Endothelial cell (in vitro differentiated cells): ENCODE results near the gene SCLY. TPM values are rescaled to one million over a fixed set of nuclear protein-coding genes. Genes with fewer than 3 reads are reported as not detected.

Source experiments
- DNase-seq: peaks from one replicate; pipeline ENCODE4 v3.0.0; 2021; ENCODE audit warnings: low spot score
- H3K27ac Mint-ChIP-seq: one replicate; pipeline ENCODE4 v1.8.0; 2021; ENCODE audit warnings: mixed read lengths, inconsistent platforms; ENCODE audit not compliant: unreplicated experiment
- H3K27me3 Mint-ChIP-seq: one replicate; pipeline ENCODE4 v1.8.0; 2021; ENCODE audit warnings: mild to moderate bottlenecking, moderate library complexity, mixed read lengths, inconsistent platforms; ENCODE audit not compliant: unreplicated experiment
- H3K36me3 Mint-ChIP-seq: one replicate; pipeline ENCODE4 v1.8.0; 2021; ENCODE audit warnings: mild to moderate bottlenecking, low read depth, mixed read lengths, inconsistent platforms; ENCODE audit not compliant: unreplicated experiment
- H3K4me1 Mint-ChIP-seq: one replicate; pipeline ENCODE4 v1.8.0; 2021; ENCODE audit warnings: mild to moderate bottlenecking, mixed read lengths, inconsistent platforms; ENCODE audit not compliant: unreplicated experiment
- H3K4me3 Mint-ChIP-seq: one replicate; pipeline ENCODE4 v1.8.0; 2021; ENCODE audit warnings: mild to moderate bottlenecking, mixed read lengths, inconsistent platforms; ENCODE audit not compliant: unreplicated experiment
- H3K9me3 Mint-ChIP-seq: one replicate; pipeline ENCODE4 v1.8.0; 2021; ENCODE audit warnings: mixed read lengths, inconsistent platforms; ENCODE audit not compliant: unreplicated experiment
- total RNA-seq: library from RNA; stranded (reverse); fragmentation: NEBNext Ultra II Directional; extraction: Animal tissue kit (Norgen Biotek cat#: 25700); gene quantifications from one replicate; pipeline ENCODE4 v1.2.1, GENCODE V29; 2021; ENCODE audit not compliant: unreplicated experiment
- TF ChIP-seq, protein P1 (sequence below): fragments of 200-600 bp; sonication (generic); IDR thresholded peaks from one replicate; pipeline ENCODE4 v1.5.0; 2021; ENCODE audit warnings: antibody characterized with exemption; ENCODE audit not compliant: unreplicated experiment

SCLY gene
- total RNA-seq, 1 donor from 2014 or later, result 17.7 TPM

DNA sequence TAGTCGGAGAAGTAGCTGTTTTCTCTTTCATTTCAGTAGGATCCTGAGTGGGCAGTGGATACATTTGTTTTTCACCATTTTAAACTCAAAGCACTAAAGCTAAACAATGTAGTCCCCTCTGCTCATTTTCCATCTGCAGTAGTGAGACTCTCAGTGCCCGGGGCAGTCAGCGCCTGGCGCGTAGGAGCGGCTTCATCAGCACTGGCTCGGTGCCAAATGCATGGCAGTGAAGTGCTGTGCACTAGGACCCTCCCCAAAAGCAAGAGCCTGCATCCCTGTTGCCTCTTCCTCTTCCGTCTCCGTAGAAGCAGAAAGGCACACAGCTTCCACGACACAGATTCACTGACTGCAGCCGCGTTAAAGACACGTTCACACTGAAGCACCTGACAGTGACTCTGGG, 20.3 kb downstream of the SCLY start:
- TF ChIP-seq, protein P1, sequence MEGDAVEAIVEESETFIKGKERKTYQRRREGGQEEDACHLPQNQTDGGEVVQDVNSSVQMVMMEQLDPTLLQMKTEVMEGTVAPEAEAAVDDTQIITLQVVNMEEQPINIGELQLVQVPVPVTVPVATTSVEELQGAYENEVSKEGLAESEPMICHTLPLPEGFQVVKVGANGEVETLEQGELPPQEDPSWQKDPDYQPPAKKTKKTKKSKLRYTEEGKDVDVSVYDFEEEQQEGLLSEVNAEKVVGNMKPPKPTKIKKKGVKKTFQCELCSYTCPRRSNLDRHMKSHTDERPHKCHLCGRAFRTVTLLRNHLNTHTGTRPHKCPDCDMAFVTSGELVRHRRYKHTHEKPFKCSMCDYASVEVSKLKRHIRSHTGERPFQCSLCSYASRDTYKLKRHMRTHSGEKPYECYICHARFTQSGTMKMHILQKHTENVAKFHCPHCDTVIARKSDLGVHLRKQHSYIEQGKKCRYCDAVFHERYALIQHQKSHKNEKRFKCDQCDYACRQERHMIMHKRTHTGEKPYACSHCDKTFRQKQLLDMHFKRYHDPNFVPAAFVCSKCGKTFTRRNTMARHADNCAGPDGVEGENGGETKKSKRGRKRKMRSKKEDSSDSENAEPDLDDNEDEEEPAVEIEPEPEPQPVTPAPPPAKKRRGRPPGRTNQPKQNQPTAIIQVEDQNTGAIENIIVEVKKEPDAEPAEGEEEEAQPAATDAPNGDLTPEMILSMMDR, result no peak
- Mint-ChIP-seq H3K36me3 (peaks cover 44% of the 10 kb centered on the region), H3K9me3 (no peaks in the 10 kb centered on the region), H3K4me1 (no peaks in the 10 kb centered on the region), H3K27me3 (peaks cover 1% of the 10 kb centered on the region), H3K4me3 (peak overlapping the region; percentile 65), H3K27ac (no peak overlapping the region)
- no peak for DNase-seq

DNA sequence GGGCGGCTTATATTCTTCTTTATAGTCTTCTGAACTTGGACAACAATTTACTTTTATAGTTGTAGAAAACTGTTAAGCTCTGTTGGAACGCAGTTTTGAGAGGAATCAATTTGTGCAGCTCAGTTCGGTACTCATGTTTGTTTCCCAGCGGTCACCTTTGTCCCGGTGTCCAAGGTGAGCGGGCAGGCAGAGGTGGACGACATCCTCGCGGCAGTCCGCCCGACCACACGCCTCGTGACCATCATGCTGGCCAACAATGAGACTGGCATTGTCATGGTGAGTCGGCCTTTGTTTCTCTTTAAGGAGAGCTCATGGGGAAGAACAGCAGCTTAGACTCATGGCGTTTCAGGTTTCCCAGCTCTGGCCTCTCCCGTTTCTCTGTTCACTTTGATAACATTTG, 20.8 kb downstream of the SCLY start:
- TF ChIP-seq, protein P1, result no peak
- Mint-ChIP-seq H3K27me3 (peaks cover 1% of the 10 kb centered on the region), H3K27ac (no peak overlapping the region), H3K36me3 (peaks cover 44% of the 10 kb centered on the region), H3K9me3 (no peaks in the 10 kb centered on the region), H3K4me3 (no peak overlapping the region), H3K4me1 (no peaks in the 10 kb centered on the region)
- no peak for DNase-seq

DNA sequence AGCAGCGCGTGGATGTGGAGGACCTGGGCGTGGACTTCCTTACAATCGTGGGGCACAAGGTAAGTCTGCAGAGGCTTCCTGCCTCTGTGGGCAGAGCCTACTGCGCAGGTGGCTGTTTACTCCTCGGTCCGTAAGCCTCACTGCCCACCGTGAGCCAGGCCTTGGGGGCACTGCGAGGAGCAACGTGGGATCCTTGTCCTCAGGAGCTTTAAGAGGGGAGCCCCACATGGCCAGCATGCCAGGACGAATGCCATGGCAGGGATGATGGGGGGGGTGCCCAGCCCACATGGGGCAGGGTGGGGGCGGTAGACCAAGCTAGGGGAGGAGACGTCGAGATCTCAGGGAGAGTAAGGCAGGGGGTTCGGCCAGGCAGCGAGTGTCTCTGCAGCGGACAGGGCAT, 21.4 kb downstream of the SCLY start:
- TF ChIP-seq, protein P1, result no peak
- Mint-ChIP-seq H3K4me1 (no peaks in the 10 kb centered on the region), H3K9me3 (no peaks in the 10 kb centered on the region), H3K36me3 (peaks cover 44% of the 10 kb centered on the region), H3K4me3 (no peak overlapping the region), H3K27ac (no peak overlapping the region), H3K27me3 (peaks cover 1% of the 10 kb centered on the region)
- no peak for DNase-seq

DNA sequence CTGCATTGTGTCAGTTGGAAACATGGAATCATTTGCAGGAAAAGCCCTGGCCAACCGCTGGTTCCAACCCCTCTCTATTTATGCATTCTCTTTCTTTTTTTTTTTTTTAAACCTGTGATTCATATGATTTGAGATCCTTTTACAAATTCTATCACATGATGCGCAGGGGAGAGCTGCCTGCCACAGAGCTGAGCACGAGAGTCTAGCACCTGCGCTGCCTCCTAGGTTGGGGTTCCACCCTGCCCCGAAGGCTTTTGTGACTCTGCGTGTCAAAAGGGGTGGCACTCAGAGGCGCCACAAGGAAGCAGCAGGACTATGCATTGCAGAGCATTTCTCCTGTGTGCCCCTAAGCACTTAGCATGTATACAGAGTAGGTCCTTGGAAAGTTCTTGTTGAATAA, 22.0 kb downstream of the SCLY start:
- DNase-seq, result no peak
- Mint-ChIP-seq H3K4me1 (no peaks in the 10 kb centered on the region), H3K27ac (no peak overlapping the region), H3K27me3 (peaks cover 1% of the 10 kb centered on the region), H3K36me3 (peaks cover 44% of the 10 kb centered on the region), H3K4me3 (no peak overlapping the region), H3K9me3 (no peaks in the 10 kb centered on the region)
- TF ChIP-seq, protein P1, result no peak

DNA sequence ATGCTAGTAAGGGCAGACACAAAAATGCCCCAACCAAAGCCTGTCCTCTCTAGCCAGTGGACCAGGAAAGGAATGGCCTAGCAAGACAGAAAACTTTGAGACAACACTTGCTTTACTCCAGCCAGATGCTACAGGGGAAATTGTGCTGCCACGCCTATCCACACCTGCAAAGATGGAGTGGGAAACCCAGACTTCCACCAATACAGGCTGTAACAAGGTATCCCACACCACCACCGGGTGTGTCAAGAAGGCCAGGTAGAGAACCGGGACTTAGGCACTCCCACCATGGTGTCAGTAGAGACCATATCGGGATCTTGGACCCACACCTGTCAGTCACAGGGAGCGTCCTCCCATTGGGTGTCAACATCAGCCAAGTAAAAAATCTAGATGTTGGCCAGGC, 23.1 kb downstream of the SCLY start:
- Mint-ChIP-seq H3K4me3 (no peak overlapping the region), H3K27me3 (peaks cover 1% of the 10 kb centered on the region), H3K4me1 (no peaks in the 10 kb centered on the region), H3K27ac (no peak overlapping the region), H3K36me3 (peaks cover 41% of the 10 kb centered on the region), H3K9me3 (no peaks in the 10 kb centered on the region)
- DNase-seq, result no peak
- TF ChIP-seq, protein P1, result no peak
